A673 (cell line): Measurements from ENCODE around the gene ACTN4. TPM values are rescaled to one million over a fixed set of nuclear protein-coding genes. Genes with fewer than 3 reads are reported as not detected.

ENCODE experiments used
- BruUV-seq: library from RNA; stranded (reverse); fragments of 400-500 nt; replicated peaks from 2 replicates; lab custom pipeline; 2021; lab: Mats Ljungman, UMichigan
- CTCF ChIA-PET: fragments of 300-600 bp; sonication (Branson Sonifier 250); formaldehyde crosslinking; loops from one replicate; lab custom pipeline; 2022; ENCODE audit warnings: antibody characterized with exemption; lab: Charles Lee
- POLR2A ChIA-PET: fragments of 300-600 bp; sonication (Branson Sonifier 250); formaldehyde crosslinking; loops from one replicate; lab custom pipeline; 2022; ENCODE audit warnings: antibody characterized with exemption; ENCODE audit not compliant: low non-redundant PET; lab: Charles Lee
- DNase-seq: peaks from one replicate; pipeline ENCODE4 v3.0.0-alpha.2; 2015; ENCODE audit warnings: low spot score
- H3K27ac ChIP-seq: fragments of 200-600 bp; sonication (generic); 2 replicates; pipeline ENCODE4 v1.5.1; 2016; ENCODE audit warnings: mixed run types, low read depth, mild to moderate bottlenecking, mixed read lengths, antibody characterized with exemption, low read length; ENCODE audit not compliant: poor library complexity, severe bottlenecking
- H3K27me3 ChIP-seq: fragments of 200-600 bp; sonication (generic); replicated peaks from 2 replicates; pipeline ENCODE4 v1.6.1; 2017; ENCODE audit warnings: mixed run types, low read depth, mild to moderate bottlenecking, mixed read lengths, antibody characterized with exemption, low read length; ENCODE audit not compliant: insufficient read depth, poor library complexity
- H3K36me3 ChIP-seq: fragments of 200-600 bp; sonication (generic); 2 replicates; pipeline ENCODE4 v1.6.1; 2016; ENCODE audit warnings: mixed run types, mild to moderate bottlenecking, mixed read lengths, antibody characterized with exemption, low read length; ENCODE audit not compliant: insufficient read depth, poor library complexity, severe bottlenecking
- H3K4me1 ChIP-seq: fragments of 200-600 bp; sonication (generic); 2 replicates; pipeline ENCODE4 v1.6.1; 2017; ENCODE audit warnings: mixed run types, mild to moderate bottlenecking, mixed read lengths, antibody characterized with exemption, low read length; ENCODE audit not compliant: insufficient read depth, poor library complexity, severe bottlenecking
- H3K4me3 ChIP-seq: fragments of 200-600 bp; sonication (generic); 2 replicates; pipeline ENCODE4 v1.5.1; 2016; ENCODE audit warnings: low read depth, mixed run types, mild to moderate bottlenecking, mixed read lengths, low read length; ENCODE audit not compliant: poor library complexity, severe bottlenecking
- H3K9me3 ChIP-seq: fragments of 200-600 bp; sonication (generic); 2 replicates; pipeline ENCODE4 v1.6.1; 2016; ENCODE audit warnings: mixed run types, low read depth, mild to moderate bottlenecking, mixed read lengths, antibody characterized with exemption, low read length; ENCODE audit not compliant: poor library complexity, severe bottlenecking
- CTCF ChIP-seq: fragments of 300-800, 200-600 bp; sonication (generic); conservative IDR thresholded peaks from 2 replicates; pipeline ENCODE4 v1.5.1; 2017; ENCODE audit warnings: low read depth, mild to moderate bottlenecking, antibody characterized with exemption, low read length, moderate library complexity, mixed read lengths
- EZH2 ChIP-seq: fragments of 200-600 bp; sonication (generic); IDR thresholded peaks from 2 replicates; pipeline ENCODE4 v1.6.1; 2017; ENCODE audit warnings: borderline replicate concordance, low read depth, mild to moderate bottlenecking, mixed read lengths, antibody characterized with exemption, low read length; ENCODE audit not compliant: poor library complexity, severe bottlenecking
- intact Hi-C: fragments of 100-400 bp; cut with micrococcal nuclease; formaldehyde crosslinking; loops from one replicate; pipeline ENCODE4 v1.10.0; 2022; ENCODE audit not compliant: unreplicated experiment
- total RNA-seq: library from RNA; stranded (reverse); gene quantifications from 2 replicates; pipeline ENCODE4 v1.2.3, GENCODE V29; 2021

Gene ACTN4
- total RNA-seq, 1 experiment from 2014 or later: 397 TPM

GRCh38 chr19:38684862-38685665 lies 37.6 kb downstream of the ACTN4 start:
- ChIA-PET POLR2A (no interaction called here), CTCF (no interaction called here)
- H3K9me3 ChIP-seq: no peaks in the 10 kb centered on the region
- peaks cover 34% of the 10 kb centered on the region for H3K4me1 ChIP-seq
- BruUV-seq: no TSS peak
- H3K27me3 ChIP-seq: no peaks in the 10 kb centered on the region
- no peak for TF ChIP-seq EZH2
- TF ChIP-seq CTCF: no peak
- H3K36me3 ChIP-seq: no peaks in the 10 kb centered on the region
- peak overlapping the region; percentile 84 for H3K27ac ChIP-seq
- intact Hi-C loops: no loop called here
- no peak for DNase-seq
- H3K4me3 ChIP-seq: no peak overlapping the region

- H3K36me3 ChIP-seq: no peaks in the 10 kb centered on the region
- intact Hi-C loops: no loop called here
- no peaks in the 10 kb centered on the region for H3K27me3 ChIP-seq
- TF ChIP-seq CTCF (peak; percentile 48; the same call in 1 of the 2 replicates), EZH2 (no peak)
- H3K4me1 ChIP-seq: peaks cover 37% of the 10 kb centered on the region
- H3K9me3 ChIP-seq: no peaks in the 10 kb centered on the region
- peak; percentile 63 for DNase-seq
- peak overlapping the region; percentile 84 for H3K27ac ChIP-seq
- H3K4me3 ChIP-seq: no peak overlapping the region
- ChIA-PET POLR2A (no interaction called here), CTCF (no interaction called here)
- no TSS peak for BruUV-seq
Observed at GRCh38 chr19:38685666-38686529, 38.4 kb downstream of the ACTN4 start.

- ChIA-PET POLR2A (no interaction called here), CTCF (no interaction called here)
- Histone ChIP-seq H3K27ac (peak overlapping the region; percentile 84), H3K4me1 (peaks cover 37% of the 10 kb centered on the region), H3K9me3 (no peaks in the 10 kb centered on the region), H3K36me3 (no peaks in the 10 kb centered on the region), H3K27me3 (no peaks in the 10 kb centered on the region), H3K4me3 (no peak overlapping the region)
- no peak for TF ChIP-seq CTCF
- TF ChIP-seq EZH2: no peak
- BruUV-seq: no TSS peak
- intact Hi-C loops: no loop called here
- no peak for DNase-seq
Observed at GRCh38 chr19:38686530-38686888, 39.1 kb downstream of the ACTN4 start.
